Testis (tissue), 2 donors: Measurements from ENCODE around the gene SLC12A3.

ENCODE experiments used
- CTCF ChIP-seq, 3 experiments: fragments of 450-650 bp in 2 of 3; fragments of 200-600 bp in 1 of 3; sonication (generic) in 1 of 3; IDR thresholded peaks; one replicate each; pipeline ENCODE4 v1.5.1; 2016 to 2019; ENCODE audit warnings: antibody characterized with exemption in 3 of 3, mild to moderate bottlenecking in 2 of 3, moderate library complexity in 1 of 3
- POLR2A ChIP-seq: fragments of 450-650 bp; IDR thresholded peaks from one replicate; pipeline ENCODE4 v1.6.1; 2017; ENCODE audit warnings: antibody characterized with exemption, mild to moderate bottlenecking, moderate library complexity

- no peak for TF ChIP-seq POLR2A
- TF ChIP-seq CTCF (IDR thresholded peaks at IDR 0.05): no peak
Observed at GRCh38 chr16:56946767-56947603, 82.0 kb downstream of the SLC12A3 start.
